IPS DF 19.7 (cell line): ENCODE results near the gene DHRSX.
"Not testable (repeated sequence)": the region's sequence is repeated elsewhere in the genome, so short reads cannot be mapped to it uniquely, and the experiment has no call there.

Source experiments
- DNase-seq: peaks from one replicate; pipeline ENCODE4 v3.0.0-alpha.2; 2013; ENCODE audit warnings: low read depth, low spot score

Gene DHRSX

DNA sequence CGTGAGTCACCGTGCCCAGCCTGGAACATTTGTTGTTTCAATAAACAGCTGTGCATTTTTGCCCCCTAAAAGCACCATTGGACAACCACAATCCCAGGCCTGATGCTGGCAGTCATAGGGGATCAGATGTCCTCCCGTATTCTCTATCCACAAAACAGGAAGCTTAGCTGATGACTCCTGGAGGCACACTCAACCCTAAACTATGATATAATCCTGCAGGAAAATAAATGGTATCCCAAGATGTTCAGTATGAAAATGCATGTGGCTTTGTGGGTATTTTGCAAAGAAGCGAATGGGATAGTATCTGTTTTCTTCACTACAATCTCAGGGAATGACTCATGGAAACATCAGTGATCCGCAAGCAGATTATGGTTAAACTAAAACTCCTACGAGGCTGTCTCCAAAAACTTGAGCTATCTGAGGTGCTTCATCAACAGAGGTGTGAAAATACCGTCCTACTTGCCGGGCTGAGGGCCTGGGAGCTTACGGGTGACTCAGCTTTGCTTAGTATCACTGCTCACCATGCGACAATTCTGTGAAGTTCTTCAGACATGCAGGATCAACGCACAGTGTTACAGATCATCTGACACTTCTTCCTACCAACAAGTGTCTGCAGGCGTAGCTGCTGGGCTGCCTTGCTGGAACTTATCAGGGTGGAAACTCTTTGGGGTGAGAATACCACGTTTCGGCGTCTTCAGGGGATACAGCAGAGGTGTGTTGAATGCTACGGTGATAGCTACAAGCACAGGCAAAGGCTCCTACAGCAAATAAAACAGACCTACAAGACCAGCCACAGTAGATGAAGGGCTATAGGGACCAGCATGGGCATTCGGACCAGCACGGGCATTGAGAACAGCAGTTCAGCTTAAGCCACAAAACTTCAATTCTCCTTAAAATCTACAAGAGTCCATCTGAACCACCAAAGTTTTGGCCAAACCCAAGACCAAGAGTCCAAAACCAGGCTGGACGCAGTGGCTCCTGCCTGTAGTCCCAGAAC is 148.5 kb downstream of the DHRSX start:
- no peak for DNase-seq

DNA sequence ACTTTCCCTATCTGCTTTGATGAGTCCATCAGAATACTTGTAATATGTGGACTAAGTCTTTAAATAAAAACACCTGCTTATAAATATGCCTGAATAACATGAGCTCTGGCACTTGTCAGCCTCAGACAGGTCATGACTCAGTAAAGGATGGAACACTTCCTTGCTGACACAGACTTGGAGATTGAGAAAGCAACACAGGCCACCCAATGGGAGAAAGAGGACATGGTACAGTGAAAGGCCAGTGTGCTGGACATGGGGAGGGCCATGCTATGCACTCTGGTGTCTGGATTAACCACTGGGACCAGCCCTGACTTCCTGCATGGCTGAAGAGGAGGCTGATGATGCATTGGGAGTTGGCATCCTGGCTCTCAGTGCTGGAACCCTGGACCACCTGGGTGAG is 149.5 kb downstream of the DHRSX start:
- no peak for DNase-seq

DNA sequence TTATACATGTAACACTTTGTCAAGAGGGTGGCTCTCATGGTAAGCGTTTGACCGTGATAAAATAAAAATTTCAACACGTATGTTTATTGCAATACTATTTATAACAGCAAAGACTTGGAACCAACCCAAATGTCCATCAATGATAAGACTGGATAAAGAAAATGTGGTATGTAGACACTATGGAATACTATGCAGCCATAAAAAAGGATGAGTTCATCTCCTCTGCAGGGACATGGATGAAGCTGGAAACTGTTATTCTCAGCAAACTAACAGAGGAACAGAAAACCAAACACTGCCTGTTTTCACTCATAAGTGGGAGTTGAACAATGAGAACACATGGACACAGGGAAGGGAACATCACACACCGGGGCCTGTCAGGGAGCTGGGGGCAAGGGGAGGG is 150.1 kb downstream of the DHRSX start:
- DNase-seq = not testable (repeated sequence)

DNA sequence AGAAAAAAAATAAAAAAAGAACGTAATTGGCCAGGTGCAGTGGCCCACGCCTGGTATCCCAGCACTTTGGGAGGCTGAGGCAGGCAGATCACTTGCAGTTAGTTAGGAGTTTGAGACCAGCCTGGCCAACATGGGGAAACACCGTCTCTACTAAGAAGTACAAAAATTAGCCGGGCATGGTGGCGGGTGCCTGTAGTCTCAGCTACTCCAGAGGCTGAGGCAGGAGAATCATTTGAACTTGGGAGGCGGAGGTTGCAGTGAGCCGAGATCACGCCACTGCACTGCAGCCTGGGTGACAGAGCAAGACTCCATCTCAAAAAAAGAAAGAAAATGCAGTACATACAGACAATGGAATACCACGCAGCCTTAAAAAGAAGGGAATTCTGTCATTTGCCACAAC is 150.7 kb downstream of the DHRSX start:
- DNase-seq = not testable (repeated sequence)

DNA sequence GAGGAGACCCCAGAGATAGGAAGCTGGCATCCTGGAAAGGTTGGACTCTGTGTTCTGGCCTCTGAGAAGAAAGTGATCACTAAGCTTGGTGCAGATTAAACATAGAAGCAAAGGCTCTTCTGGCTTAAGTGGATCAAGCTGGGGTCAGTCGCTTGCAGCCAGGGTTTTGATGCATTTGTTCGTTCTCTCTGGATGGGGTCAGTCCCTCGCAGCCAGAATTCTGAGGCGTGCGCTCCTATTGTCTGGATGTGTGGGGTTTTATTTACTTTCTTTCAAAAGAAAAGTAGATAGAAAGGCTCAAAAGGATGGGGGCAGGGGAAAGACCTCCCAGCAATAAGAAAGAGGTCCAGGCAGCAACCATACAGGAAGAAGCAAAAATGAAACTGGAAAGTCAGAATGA is 152.6 kb downstream of the DHRSX start:
- DNase-seq = no peak

DNA sequence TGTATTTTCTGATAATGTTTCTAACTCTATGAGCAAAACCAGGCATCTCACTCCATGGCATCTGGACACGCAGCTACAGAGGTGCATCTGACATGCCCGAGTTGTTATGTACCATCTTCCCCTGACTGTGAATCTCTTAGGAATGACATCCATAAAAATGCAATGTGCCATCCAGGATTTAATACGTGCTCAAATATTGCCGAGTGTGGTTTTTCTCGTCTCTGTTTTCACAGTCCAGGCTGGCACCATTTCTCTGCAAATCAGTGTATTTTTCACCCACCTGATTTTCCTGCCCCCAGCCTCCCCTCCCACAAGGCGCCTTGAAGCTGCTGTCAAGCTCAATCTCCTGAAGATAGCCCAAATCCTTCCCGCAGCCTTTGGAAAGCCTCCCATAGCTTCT is 154.6 kb downstream of the DHRSX start:
- no peak for DNase-seq

DNA sequence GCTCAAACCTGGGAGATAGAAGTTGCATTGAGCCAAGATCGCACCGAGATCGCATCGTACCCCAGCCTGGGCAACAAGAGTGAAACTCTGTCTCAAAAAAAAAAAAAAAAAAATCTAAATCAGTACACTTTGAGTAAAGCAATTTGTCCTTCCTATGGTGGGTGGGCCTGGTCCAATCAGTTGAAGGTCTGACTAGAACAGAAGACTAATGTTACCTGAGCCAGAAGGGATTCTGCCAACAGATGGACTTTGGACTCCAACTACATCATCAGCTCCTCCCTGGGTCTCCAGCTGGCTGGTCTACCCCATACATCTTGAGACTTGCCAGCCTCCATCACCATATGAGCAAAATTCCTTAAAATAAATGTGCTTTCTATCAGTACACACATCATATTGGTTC is 155.2 kb downstream of the DHRSX start:
- DNase-seq = no peak

DNA sequence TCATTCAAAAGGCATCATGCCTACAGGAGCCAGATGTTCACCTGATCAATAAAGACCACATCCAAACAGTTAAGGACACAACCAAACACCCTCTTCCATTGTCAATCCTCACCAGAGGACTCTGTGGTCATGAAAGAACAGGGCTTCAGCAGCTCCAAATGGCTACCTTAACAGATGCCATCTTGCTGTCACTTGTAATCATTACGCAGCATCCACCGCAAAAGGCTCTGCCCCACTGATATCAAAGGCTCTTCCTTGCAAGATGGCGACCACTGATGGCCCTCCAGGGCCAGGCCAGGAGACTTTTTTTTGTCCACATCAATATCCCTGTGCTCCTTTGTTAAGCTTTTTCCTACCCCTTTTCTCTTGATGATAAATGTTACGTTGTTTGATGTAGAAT is 157.4 kb downstream of the DHRSX start:
- DNase-seq = no peak

DNA sequence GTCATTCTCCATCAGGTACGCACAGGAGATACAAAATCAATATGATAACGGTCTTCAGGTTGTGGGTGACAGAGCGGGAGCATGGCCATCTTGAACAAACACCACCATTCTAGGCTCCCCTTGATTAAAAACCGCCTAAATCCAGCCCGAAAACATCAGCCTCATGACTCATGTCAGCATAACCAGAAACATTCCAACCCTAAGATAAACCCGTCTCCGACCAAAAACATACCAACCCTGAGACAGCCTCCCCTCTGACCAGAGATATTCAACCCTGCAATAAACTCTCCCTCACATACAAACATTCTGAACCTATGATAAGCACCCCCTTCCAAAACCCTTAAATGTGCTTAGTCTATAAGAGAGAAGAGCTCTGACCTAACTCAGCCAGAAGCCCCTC is 157.9 kb downstream of the DHRSX start:
- no peak for DNase-seq

DNA sequence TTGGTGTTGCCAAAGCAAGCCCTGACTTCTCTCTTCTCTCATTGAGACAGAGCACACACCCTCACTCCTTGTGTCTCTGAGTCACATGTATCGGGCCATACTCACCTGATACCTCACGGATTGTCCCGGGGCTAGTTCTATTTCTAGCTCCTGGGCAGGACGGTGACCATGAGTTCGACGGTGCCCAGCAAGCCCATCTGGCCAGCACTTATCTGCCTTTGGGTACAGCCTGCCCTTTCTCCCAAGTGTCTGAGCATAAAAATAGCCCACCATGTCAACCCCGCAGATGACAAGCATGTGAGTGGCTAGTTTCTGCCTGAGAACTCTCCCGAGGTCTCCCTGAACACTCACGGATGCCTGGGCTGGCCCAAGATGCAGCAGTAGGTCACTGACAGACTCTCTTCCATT is 158.5 kb downstream of the DHRSX start:
- no peak for DNase-seq

DNA sequence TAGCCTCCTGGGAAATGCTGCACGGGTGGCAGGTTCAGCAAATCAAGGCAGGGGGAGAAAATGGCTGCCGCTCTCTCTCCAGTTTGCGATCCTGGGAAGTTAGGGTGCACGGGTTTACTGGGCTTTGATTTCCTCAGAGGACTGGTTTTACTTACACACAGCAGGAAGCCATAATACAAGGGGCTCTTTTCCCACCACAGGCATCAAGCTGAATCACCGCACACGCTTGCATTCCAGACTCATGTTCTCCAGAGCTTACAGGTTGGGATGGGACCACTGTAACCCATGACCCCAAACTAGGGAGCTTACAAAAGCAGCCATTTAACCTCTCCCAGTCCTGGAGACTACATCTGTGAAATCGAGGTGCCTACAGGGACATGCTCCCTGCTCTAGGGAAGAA is 159.8 kb downstream of the DHRSX start:
- DNase-seq = no peak

DNA sequence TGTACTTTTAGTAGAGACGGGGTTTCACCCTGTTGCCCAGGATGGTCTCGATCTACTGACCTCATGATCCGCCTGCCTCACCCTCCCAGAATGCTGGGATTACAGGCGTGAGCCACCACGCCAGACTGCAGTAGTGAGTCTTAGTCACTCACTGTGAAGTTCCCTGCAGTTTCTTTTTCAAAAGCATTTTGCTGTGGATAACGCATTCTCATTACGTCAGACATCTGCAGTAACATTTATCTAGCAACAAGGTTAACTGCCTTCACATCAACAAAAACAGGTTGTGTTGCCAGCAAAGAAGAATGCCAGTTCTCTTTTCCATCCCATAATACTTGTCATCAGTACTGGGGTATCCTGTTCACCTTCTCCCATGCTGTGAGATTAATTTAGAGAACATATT is 164.6 kb downstream of the DHRSX start:
- DNase-seq = no peak

DNA sequence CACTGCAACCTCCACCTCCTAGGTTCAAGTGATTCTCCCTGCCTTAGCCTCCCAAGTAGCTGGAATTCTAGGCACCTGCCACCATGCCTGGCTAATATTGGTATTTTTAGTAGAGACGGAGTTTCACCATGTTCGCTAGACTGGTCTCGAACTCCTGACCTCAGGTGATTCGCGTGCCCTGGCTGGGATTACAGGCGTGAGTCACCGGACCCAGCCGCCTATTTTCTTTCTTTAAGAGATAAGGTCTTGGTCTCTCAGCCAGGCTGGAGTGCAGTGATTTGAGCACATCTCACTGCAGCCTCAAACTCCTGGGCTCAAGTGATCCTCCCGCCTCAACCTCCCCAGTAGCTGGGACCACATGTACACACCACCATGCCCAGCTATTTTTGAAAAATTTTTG is 166.5 kb downstream of the DHRSX start:
- DNase-seq = no peak

DNA sequence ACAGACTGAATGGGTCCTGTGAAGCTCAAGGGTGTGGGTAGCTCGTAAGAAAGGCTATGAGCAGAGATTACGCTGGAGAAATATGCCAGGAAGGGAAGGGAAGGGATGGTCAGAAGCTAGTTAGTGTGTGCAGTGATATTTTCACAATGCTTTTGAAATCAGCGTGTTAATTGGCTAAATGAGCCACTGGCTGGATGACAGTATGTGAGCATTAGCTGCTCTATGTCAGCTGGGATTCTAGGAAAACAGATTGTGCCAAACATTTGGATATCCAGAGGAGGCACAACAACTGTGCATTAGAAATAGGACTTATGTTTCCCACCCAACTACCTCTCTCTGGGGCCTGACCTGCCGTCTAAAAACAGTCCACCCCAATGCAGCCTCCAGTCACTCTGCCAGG is 168.5 kb downstream of the DHRSX start:
- no peak for DNase-seq

DNA sequence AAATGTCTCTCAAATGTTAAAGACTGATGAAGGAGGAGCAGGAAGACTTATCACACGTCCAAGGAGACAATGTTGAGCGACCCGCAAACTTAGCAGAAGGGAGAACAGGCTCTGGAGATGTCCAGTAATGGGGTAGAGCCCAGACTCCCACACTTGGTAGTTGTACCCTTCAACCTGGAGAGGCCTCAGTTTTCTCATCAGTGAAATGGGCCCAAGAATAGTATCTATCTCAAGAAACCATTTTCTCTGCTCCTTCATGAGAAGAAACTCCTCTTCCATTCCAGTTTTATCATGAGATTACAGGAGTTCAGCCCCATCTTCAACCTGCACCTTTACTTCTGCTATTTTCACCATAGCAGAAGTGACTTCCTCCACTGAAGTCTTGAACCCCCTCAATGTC is 169.9 kb downstream of the DHRSX start:
- no peak for DNase-seq

DNA sequence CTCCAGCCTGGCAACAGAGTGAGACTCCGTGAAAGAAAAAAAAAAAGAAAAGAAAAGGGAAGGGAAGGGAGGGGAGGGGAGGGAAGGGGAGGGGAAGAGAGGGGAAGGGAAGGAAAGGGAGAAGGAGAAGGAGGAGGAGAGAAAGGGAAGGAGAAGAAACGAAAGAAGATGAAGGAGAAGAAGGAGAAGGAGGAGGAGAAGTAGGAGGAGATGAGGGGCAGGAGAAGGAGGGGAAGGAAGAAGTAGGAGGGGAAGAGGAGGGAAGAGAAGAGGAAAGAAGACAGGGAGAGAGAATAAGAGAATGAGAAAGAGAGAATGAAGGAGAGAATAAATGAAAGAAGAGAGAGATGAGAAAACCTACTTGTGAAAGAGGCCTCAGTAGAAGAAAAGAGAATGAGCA is 170.3 kb downstream of the DHRSX start:
- DNase-seq = no peak

DNA sequence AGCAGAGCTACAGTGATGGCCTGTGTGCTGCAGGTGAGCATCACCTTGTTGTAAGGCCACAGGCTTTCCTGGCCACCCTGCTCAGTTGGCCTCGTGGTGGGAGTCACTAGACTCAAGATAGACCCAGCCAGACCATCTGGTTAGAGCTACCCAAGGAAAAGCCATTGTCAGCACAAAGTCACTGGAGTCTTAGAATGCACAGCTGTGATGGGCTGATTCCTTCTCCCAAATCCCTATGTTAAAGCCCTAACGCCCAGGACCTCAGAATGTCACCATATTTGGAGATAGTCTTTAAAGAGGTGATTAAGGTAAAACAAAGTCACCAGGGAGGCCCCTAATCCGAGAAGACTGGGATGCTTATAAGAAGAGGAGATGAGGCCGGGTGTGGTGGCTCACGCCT is 173.4 kb downstream of the DHRSX start:
- no peak for DNase-seq

DNA sequence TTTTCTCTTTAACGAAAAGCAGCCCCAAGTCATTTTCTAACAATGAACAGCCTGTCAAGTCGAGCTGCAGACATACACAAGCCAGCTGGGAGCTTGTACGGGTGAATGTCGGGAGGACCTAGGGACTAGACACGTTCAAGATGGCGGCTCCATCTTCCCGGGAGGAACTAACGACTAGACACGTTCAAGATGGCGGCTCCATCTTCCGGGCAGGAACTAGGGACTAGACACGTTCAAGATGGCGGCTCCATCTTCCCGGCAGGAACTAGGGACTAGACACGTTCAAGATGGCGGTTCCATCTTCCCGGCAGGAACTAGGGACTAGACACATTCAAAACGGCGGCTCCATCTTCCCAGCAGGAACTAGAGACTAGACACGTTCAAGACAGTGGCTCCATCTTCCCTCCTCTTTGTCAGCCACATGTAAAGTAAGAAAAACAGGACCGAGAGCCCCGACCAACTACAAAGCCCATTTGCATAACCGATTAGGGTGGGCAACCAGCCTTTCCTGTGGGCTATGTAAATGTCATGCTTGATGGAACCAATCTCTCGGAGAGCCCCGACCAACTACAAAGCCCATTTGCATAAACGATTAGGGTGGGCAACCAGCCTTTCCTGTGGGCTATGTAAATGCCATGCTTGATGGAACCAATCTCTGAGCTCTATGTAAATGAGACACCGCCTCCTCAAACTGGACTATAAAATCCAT is 175.5 kb downstream of the DHRSX start:
- no peak for DNase-seq

DNA sequence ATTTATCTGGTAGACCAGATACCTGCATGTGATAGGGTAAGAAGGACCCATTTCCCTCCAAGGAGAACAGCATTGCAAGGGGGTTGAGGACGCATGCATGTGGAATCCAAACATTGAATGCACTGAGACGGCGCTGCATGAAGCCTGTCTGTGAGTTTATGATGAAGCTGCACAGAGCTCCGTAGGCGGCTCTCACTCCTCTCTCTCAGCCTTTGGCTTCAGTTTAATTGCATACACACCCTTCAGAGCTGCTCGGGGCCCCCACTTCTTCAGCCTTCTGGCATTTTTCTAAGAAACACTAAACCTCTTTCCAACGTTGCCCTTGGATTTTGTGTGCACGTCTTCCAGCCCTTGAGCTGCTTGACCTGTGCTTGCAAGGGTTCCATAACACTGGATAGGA is 176.6 kb downstream of the DHRSX start:
- no peak for DNase-seq

DNA sequence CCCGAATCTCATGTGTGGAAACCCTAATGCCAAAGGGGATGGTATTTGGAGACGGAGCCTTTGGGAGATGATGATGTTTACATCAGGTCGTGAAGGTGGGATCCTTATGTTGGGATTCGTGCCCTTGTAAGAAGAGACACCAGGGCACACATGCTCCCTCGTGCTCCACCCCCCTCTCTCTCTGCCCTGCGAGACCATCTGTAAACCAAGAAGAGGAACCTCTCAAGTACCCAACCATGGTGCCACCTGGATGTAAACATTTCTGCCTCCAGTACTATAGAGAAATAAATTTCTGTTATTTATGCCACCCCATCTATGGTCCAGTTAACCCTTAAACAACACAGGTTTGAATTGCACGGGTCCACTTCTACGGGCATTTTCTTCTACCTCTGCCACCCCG is 179.4 kb downstream of the DHRSX start:
- no peak for DNase-seq

DNA sequence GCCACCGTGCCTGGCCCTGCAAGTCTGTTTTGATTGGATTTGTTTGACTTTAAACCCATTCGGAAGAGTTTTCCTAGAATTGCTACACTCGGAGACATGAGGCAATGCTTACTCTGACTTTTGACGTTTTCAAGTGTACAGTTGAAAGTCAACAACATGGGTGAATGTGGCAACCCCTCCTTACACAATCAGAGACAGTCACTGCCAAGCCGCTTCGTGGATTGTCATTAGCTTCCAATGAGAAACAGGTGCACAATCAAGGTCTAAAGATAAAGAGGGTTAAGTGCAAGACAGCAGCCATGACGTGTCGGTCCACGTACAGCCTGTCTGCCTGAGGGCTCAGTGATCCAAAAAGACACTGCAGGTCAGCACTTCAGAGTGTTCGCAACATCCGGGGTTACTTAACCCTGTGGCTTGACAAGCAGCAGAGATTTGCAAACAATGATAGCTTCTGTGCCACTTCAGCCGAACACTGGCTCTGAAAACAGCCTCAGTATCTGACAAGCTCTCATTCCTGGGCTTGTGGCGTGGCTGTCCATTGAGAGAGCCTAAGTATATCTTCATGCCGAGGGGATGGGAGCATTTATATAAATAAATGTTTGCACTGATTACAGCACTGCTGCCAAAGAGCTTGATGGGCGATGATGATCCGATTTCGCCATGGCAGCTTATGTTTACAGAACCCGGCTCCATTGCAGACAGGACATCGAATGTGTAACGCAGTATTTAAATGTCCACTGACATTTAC is 180.0 kb downstream of the DHRSX start:
- no peak for DNase-seq

DNA sequence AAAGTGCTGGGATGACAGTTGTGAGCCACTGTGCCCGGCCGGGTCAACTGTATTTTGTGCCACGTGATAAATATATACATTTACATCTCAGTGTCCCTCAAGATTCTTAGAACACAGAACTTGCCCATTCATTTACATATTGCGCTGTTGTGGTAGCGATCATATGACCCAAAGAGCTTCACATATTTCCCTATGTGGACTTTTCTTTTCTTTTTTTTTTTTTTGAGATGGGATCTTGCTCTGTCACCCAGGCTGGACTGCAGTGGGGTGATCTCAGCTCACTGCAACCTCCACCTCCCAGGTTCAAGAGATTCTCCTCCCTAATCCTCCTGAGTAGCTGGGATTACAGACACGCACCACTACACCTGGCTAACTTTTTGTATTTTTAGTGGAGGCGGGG is 180.7 kb downstream of the DHRSX start:
- DNase-seq = no peak
